ENCODE measurements around the gene PIM2. TPM values are rescaled to one million over a fixed set of nuclear protein-coding genes. Genes with fewer than 3 reads are reported as not detected.

PIM2 gene
- total RNA-seq, 1 experiment from 2014 or later: 15.6 TPM

GRCh38 chrX:48923771-48924170 lies 4.9 kb upstream of the PIM2 start:
- BruUV-seq (replicated peaks): no TSS peak
- ATAC-seq: no peak
- ChIA-PET POLR2A (no interaction called here), CTCF (no interaction called here), RAD21 (ENCODE audit: low non-redundant PET in 1 of 2, low total read pairs in 2 of 2, uncharacterized antibody in 2 of 2, unreplicated experiment in 2 of 2) (no interaction called here)
- Histone ChIP-seq H3K9me2 (ENCODE audit: insufficient read depth) (no peaks in the 10 kb centered on the region), H3K4me2 (ENCODE audit: low read length) (no peak overlapping the region), H3K36me3 (ENCODE audit: control insufficient read depth in 1 of 2, insufficient read depth in 2 of 2, low read length in 2 of 2) (peaks cover 0 to 7% of the 10 kb centered on the region in 2 experiments; a peak in 2 of 4 replicates), H3K9ac (ENCODE audit: low read length) (no peak overlapping the region), H3K4me3 (replicated peaks in 1 of 2; ENCODE audit: low read depth in 1 of 2, low read length in 2 of 2) (no peak overlapping the region), H4K20me1 (ENCODE audit: insufficient read depth) (no peaks in the 10 kb centered on the region), H3K27me3 (ENCODE audit: insufficient read depth, low read length) (no peaks in the 10 kb centered on the region), H3K27ac (ENCODE audit: low read depth, low read length) (no peak overlapping the region), H3K9me3 (ENCODE audit: control insufficient read depth in 1 of 2, insufficient read depth in 1 of 2, low read depth in 1 of 2, low read length in 2 of 2) (no peaks in the 10 kb centered on the region), H3K4me1 (ENCODE audit: control insufficient read depth in 1 of 2, insufficient read depth in 2 of 2, low read length in 2 of 2) (peaks cover 3 to 11% of the 10 kb centered on the region in 2 experiments; a peak in 2 of 4 replicates), H2AFZ (ENCODE audit: low read depth, low read length, poor library complexity, severe bottlenecking) (no peak overlapping the region), H3K79me2 (ENCODE audit: insufficient read depth, low read length) (peaks cover 9% of the 10 kb centered on the region; the same call in 1 of the 2 replicates)
- intact Hi-C loops (cut with micrococcal nuclease): no loop called here
- no peak for DNase-seq (ENCODE audit: low read depth, low spot score)
- TF ChIP-seq POLR2A (IDR thresholded peaks at IDR 0.05; ENCODE audit: borderline replicate concordance, extremely low read depth, insufficient read depth, insufficient read length) (no peak), ZNF274 (IDR thresholded peaks at IDR 0.05; ENCODE audit: low read depth, low read length) (no peak), CEBPB (IDR thresholded peaks at IDR 0.05; ENCODE audit: low read depth) (no peak), YY1 (IDR thresholded peaks at IDR 0.05; ENCODE audit: extremely low read depth, insufficient replicate concordance, low read depth, low read length) (no peak), ZBTB33 (IDR thresholded peaks at IDR 0.05; ENCODE audit: extremely low read depth, insufficient replicate concordance, low read length) (no peak), TCF7L2 (IDR thresholded peaks at IDR 0.05; ENCODE audit: borderline replicate concordance, extremely low read depth, insufficient read depth, insufficient read length) (no peak), SP1 (IDR thresholded peaks at IDR 0.05; ENCODE audit: low read depth) (no peak), POLR2AphosphoS5 (IDR thresholded peaks at IDR 0.05; ENCODE audit: low read depth, low read length) (no peak), EZH2 (IDR thresholded peaks at IDR 0.05) (no peak), ZFX (IDR thresholded peaks at IDR 0.05) (no peak), RAD21 (IDR thresholded peaks at IDR 0.05; ENCODE audit: low read depth) (no peak), EGR1 (IDR thresholded peaks at IDR 0.05; ENCODE audit: low read depth) (no peak), EZH2phosphoT487 (IDR thresholded peaks at IDR 0.05; ENCODE audit: borderline replicate concordance) (no peak), SIN3A (IDR thresholded peaks at IDR 0.05; ENCODE audit: low read depth) (no peak), ELF1 (IDR thresholded peaks at IDR 0.05; ENCODE audit: borderline replicate concordance, low read depth) (no peak), FOSL1 (IDR thresholded peaks at IDR 0.05; ENCODE audit: low read depth) (no peak), CBX3 (IDR thresholded peaks at IDR 0.05; ENCODE audit: low read depth) (no peak)
- TF ChIP-seq, protein P1, sequence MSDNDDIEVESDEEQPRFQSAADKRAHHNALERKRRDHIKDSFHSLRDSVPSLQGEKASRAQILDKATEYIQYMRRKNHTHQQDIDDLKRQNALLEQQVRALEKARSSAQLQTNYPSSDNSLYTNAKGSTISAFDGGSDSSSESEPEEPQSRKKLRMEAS (IDR thresholded peaks at IDR 0.05): no peak
- TF ChIP-seq, protein P2, sequence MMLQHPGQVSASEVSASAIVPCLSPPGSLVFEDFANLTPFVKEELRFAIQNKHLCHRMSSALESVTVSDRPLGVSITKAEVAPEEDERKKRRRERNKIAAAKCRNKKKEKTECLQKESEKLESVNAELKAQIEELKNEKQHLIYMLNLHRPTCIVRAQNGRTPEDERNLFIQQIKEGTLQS (IDR thresholded peaks at IDR 0.05): no peak
